Activated CD4-positive, CD25-positive, alpha-beta regulatory T cell (primary cell): ENCODE measurements around the gene GATC.

ENCODE experiments used
- DNase-seq, 4 experiments: peaks; one replicate each; lab custom pipeline; 2025; lab: John Stamatoyannopoulos, UW

Gene GATC, protein sequence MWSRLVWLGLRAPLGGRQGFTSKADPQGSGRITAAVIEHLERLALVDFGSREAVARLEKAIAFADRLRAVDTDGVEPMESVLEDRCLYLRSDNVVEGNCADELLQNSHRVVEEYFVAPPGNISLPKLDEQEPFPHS

DNA sequence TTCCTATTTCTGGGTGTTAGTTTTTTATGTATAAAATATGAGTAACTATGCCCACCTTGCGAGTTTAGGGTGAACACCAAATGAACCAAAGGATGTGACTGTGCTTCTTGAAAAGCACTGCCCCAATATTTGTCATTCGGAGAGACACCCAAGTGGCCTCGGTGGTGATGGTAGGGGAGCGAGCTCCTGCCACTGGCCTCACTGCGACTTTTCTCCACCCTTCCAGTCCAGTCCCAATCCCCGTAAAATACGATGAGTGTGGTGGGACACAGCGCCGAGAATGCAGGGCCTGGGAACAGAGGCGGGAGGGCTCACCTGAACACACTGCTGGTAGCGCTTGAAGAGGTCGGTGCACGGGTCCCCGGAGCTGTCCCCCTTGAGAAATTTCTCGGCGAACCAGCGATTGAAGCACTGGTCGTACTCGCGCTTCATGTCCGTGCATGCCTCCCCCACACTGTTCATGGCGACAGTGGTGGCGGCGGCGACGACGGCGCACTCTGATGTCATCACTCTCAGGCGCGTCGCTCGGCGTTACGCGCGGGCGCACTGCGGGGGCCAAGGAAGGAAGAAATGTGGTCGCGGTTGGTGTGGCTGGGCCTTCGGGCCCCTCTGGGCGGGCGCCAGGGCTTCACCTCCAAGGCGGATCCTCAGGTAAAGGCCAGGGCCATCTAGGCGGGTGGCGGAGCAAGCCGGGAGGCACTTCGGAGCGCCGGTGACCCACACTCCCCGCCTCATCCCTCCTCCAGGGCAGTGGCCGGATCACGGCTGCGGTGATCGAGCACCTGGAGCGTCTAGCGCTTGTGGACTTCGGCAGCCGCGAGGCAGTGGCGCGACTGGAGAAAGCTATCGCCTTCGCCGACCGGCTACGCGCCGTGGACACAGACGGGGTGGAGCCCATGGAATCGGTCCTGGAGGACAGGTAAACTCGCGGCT is at the start of gene GATC, which contains the start of gene TRIAP1:
GATC (plus strand) TSS at position 534 of the 933 bp plus-strand sequence; CDS start at position 571, 37 bp downstream.
TRIAP1 (minus strand) TSS at position 474 of the 933 bp plus-strand sequence; CDS start at position 462, 12 bp downstream.
- DNase-seq, result peak; percentile 68 to 78 (median 72)

- DNase-seq, result no peak
These were observed 48.3 kb upstream of the GATC start for GRCh38 chr12:120397824-120398540.

GRCh38 chr12:120399531-120399930 is 46.7 kb upstream of the GATC start:
- DNase-seq, result no peak

DNA sequence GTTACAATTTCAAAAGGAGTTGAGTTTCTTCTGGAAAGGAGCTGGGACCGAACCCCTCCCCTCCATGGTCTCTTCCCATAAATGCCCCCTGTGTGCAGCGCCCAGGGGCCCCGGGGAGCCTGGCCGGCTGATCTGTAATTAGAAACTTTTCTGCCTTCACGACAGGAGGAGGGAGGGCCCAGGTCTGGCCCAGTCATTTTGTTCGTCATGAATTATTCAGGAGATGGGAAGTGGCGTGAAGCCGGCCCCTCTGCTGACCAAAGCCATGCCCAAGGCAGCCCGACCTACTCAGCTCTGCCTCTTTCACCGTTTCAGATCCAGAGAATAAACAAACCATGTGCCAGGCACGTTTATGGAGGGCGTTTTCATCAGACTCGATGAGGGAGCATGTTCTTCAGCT is 44.0 kb upstream of the GATC start:
- DNase-seq, result no peak

GRCh38 chr12:120403869-120404268 is 42.4 kb upstream of the GATC start:
- DNase-seq, result no peak

- no peak for DNase-seq
These were observed 42.0 kb upstream of the GATC start for GRCh38 chr12:120404271-120404670.

DNA sequence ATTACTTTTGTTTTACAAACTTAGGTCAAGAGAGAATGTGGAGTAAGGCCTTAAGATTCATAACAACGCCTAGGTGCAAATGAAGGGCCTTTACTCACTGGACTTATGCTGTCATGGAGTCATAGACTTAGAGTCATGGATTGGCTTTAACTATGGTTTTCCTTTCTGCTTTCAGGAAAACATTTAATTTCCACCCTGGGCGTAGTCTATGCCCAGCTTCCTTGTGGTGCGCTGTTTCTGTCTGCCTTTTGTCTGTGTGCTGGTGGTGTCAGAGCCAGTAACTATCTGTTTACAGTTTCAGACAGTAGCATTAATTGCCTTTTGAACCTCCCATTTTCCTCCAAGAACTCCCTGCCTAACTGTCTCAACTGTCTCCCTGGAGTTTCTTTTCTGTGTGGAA is 40.2 kb upstream of the GATC start:
- DNase-seq, result no peak

- no peak for DNase-seq
These were observed 39.7 kb upstream of the GATC start for GRCh38 chr12:120406553-120406952.

DNA sequence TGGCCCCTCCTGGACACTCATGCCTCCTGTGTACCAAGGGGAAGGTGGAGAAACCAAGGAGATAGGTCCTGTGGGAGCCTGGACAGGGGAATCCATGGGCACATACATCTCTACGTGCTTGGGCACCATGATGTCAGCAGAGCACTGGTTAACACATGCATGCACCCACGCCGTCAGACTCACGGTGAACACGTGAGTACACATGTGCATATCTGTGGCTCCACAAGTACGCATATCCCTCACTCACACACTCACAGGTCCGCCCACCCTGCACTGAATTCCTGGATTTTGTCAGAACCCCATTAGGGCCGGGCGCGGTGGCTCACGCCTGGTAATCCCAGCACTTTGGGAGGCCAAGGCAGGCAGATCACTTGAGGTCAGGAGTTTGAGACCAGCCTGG is 37.5 kb upstream of the GATC start:
- DNase-seq, result no peak

- DNase-seq, result no peak
These were observed 33.8 kb upstream of the GATC start for GRCh38 chr12:120412421-120412820.

- DNase-seq, result no peak
These were observed 32.1 kb upstream of the GATC start for GRCh38 chr12:120413901-120414695.

DNA sequence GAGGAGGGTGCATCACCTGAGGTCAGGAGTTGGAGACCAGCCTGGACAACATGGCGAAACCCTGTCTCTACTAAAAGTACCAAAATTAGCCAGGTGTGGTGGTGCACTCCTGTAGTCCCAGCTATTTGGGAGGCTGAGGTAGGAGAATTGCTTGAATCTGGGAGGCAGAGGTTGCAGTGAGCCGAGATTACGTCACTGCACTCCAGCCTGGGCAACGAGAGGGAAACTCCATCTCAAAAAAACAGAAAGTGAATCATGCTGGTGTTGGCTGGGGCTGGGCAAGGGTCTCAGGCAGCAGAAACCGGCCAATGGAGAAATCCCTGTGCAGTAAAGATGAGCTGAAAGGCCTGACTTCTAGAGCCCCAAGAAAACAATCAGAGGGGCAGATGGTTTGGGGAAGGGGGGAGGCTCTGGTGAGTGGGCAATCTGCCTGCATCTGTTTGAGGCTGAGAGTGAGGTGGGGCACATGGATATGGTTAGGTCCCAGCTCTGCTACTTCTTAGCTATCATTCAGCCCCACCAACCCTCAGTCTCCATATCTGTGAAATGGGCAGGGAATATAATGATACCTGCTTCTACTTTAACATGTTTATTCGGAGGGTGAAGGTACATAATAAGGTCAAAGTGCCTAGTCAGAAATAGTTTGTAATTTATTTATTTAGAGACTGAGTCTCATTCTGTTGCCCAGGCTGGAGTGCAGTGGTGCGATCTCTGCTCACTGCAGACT is 29.6 kb upstream of the GATC start:
- DNase-seq, result no peak

DNA sequence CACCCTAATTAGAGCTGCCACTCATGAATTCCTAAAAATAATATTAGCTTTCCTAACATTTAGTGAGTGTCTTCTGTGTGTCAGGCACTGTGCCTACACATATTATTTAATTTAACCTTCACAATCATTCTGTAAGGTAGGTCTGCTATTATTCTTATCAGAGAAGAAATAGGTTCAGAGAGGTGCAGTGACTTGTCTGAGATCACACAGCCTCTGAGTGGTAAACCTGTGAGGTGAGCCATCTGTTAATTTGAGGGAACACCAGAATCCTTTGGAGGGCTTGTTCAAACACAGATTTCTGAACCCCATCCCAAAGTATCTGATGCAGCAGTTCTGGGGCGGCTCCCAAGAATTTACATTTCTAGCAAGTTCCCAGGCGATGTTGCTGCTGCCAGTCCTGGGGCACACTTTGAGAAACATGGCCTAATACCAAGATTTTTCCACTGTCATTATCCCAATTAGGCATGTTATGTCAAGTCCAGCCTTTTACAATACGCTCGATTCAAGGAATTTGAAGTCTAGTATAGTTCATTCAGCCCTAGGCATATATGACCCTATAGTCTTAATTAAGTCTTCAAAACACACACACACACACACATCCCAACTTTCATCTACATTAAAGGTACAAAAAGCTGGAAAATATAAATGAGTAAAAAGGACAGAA is 28.2 kb upstream of the GATC start:
- DNase-seq, result no peak

GRCh38 chr12:120421701-120422100 is 24.5 kb upstream of the GATC start:
- DNase-seq, result no peak

- DNase-seq, result no peak
These were observed 23.3 kb upstream of the GATC start for GRCh38 chr12:120422892-120423456.

GRCh38 chr12:120425797-120426196 is 20.4 kb upstream of the GATC start:
- no peak for DNase-seq

DNA sequence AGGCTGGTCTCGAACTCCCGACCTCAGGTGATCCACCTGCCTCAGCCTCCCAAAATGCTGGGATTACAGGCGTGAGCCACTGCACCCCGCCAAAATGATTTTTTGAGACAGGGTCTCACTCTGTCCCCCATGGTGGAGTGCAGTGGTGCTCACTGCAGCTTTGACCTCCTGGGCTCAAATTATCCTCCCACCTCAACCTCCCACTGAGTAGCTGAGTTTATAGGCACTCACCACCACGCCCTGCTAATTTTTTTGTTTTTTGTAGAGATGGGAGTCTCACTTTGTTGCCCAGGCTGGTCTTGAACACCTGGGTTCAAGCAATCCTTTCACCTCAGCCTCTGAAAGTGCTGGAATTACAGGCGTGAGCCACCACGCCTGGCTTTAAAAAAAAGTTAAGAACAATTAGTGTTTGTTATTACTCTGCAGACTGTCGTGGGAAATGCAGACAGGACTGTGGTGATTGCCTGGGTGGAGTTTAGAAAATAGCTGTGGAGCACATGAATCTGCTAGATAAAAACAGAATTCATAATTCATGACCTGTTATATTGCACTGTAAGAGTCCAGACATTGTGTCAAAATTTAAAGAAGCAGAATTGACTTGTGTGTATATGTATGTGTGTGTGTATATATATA is 17.5 kb upstream of the GATC start:
- no peak for DNase-seq

GRCh38 chr12:120429368-120429767 is 16.9 kb upstream of the GATC start:
- DNase-seq, result no peak

DNA sequence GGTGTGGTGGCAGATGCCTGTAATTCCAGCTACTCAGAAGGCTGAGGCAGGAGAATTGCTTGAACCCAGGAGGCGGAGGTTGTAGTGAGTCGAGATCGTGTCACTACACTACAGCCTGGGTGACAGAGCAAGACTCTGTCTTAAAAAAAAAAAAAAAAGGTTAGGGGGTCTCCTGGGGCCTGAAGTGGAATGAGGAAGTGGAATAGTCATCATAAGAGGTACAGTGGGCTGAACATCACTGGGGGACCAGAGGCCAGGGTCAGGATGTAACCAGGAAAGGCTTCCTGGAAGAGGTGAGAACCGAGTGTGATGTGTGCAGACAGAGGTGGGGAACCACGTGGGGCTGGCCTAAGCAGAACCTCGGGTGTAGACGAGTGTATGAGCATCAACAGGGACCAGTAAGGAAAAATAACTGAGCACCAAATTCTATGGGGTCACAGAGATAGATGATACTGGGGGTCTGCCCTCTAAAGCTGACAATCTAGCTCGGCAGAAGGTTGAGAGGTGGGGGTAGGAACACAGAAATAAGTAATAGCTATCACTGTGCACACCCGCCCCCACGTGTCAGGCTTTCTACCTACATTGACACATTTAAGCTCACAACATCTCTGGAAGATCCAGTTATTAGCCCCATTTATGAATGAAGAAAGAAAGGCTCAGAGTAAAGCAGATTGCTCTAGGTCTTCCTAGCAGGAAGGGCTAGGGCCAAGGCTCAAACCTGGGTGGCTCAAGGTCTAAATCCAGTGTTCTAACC is 13.3 kb upstream of the GATC start:
- DNase-seq, result no peak
